Activated CD8-positive, alpha-beta T cell treated with anti-CD3 and anti-CD28 coated beads for 36 hours (primary cell): ENCODE data around the gene CACNA1C. TPM values are rescaled to one million over a fixed set of nuclear protein-coding genes. Genes with fewer than 3 reads are reported as not detected.

Experiments used
- ATAC-seq: fragments of 200-7000 bp; cut with Tn5 transposase; one replicate; pipeline ENCODE4 v1.10.0; 2021; ENCODE audit warnings: mild to moderate bottlenecking, moderate library complexity
- CTCF ChIA-PET: fragments of 350-600 bp; sonication (Branson Sonifier 250); formaldehyde crosslinking; loops from one replicate; lab custom pipeline; 2021; ENCODE audit warnings: antibody characterized with exemption; lab: Charles Lee
- POLR2A ChIA-PET: fragments of 350-600 bp; sonication (Branson Sonifier 250); formaldehyde crosslinking; loops from one replicate; lab custom pipeline; 2021; ENCODE audit warnings: antibody characterized with exemption; lab: Charles Lee
- DNase-seq: peaks from one replicate; pipeline ENCODE4 v3.0.0-alpha.2; 2020
- H3K27ac Mint-ChIP-seq: one replicate; pipeline ENCODE4 v1.8.0; 2021; ENCODE audit warnings: mild to moderate bottlenecking, mixed read lengths
- H3K27me3 Mint-ChIP-seq: one replicate; pipeline ENCODE4 v1.8.0; 2021; ENCODE audit warnings: mixed read lengths
- H3K36me3 Mint-ChIP-seq: one replicate; pipeline ENCODE4 v1.8.0; 2021; ENCODE audit warnings: low read depth, mixed read lengths
- H3K4me1 Mint-ChIP-seq: one replicate; pipeline ENCODE4 v1.8.0; 2021; ENCODE audit warnings: low read depth, mixed read lengths
- H3K4me3 Mint-ChIP-seq: one replicate; pipeline ENCODE4 v1.8.0; 2021; ENCODE audit warnings: mild to moderate bottlenecking, moderate library complexity, mixed read lengths
- H3K9me3 Mint-ChIP-seq: one replicate; pipeline ENCODE4 v1.8.0; 2021; ENCODE audit warnings: mixed read lengths
- CTCF ChIP-seq: fragments of 200-600 bp; IDR thresholded peaks from one replicate; pipeline ENCODE4 v1.8.0; 2022; ENCODE audit warnings: antibody characterized with exemption, mild to moderate bottlenecking
- intact Hi-C: fragments of 100-400 bp; cut with micrococcal nuclease; formaldehyde crosslinking; loops from one replicate; pipeline ENCODE4 v1.10.0; 2022
- total RNA-seq, 2 experiments: library from RNA; stranded (reverse); gene quantifications; one replicate each; pipeline ENCODE4 v1.2.3, GENCODE V29; 2021

CACNA1C gene
- total RNA-seq, 2 experiments from 2014 or later: 0.02 to 0.05 TPM

- Mint-ChIP-seq H3K27me3 (peaks cover 14% of the 10 kb centered on the region), H3K4me3 (no peak overlapping the region), H3K27ac (no peak overlapping the region), H3K36me3 (no peaks in the 10 kb centered on the region), H3K4me1 (no peaks in the 10 kb centered on the region), H3K9me3 (no peaks in the 10 kb centered on the region)
- POLR2A ChIA-PET: no interaction called here
- no peak for ATAC-seq
- no peak for DNase-seq
- intact Hi-C loops: no loop called here
- CTCF ChIA-PET: interaction anchor here (0.6 kb wide), 1 partner anchor 12 kb away, joined by 3 read pairs; no protein-coding TSS in a partner anchor
- no peak for TF ChIP-seq CTCF
Observed at GRCh38 chr12:2629051-2629450, 576.3 kb downstream of the CACNA1C start.

DNA sequence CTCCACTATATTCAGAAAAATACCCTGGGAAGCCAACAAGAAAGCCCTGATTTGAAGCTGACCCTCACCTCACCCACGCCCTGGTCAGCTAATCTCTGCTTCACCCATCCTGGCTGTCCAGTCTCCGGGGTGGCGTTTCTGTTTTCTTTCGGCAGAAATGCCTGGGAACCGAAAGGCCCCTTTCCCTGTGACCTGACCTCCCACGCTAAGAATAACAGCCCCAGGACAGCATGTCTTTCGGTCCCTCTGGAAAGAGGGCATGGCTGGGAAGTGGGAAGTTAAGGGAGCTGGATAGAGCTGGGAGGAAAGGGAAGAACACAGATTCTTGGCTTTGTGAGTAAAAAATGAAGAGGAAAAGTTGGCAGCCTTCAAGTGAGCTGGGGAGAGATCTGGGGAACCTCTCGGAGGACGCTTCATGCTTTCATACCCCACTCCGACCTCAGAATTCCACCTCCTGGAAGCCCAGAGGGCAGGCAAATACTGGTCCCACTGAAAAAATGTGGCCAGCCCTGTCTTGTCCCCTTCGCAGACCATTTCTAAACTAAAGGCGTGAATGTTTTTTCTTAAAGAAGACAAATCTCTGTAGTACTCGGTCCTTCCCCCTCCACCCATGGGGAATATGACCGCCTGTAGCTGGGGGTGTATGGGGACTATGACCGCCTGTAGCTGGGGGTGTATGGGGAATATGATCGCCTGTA, 579.0 kb downstream of the CACNA1C start:
- H3K9me3 Mint-ChIP-seq: no peaks in the 10 kb centered on the region
- ChIA-PET POLR2A (no interaction called here), CTCF (interaction anchor here (1.0 kb wide), 1 partner anchor 13 kb away, joined by 3 read pairs; no protein-coding TSS in a partner anchor)
- no peaks in the 10 kb centered on the region for H3K36me3 Mint-ChIP-seq
- H3K4me1 Mint-ChIP-seq: no peaks in the 10 kb centered on the region
- ATAC-seq (no peak), DNase-seq (no peak)
- TF ChIP-seq CTCF: no peak
- no peak overlapping the region for H3K4me3 Mint-ChIP-seq
- H3K27ac Mint-ChIP-seq: no peak overlapping the region
- peaks cover 13% of the 10 kb centered on the region for H3K27me3 Mint-ChIP-seq
- intact Hi-C loops: no loop called here

- no peak overlapping the region for H3K27ac Mint-ChIP-seq
- ChIA-PET CTCF (no interaction called here), POLR2A (interaction anchor here (0.9 kb wide), 1 partner anchor 64 kb away, joined by 3 read pairs; no protein-coding TSS in a partner anchor)
- TF ChIP-seq CTCF: no peak
- H3K27me3 Mint-ChIP-seq: peaks cover 8% of the 10 kb centered on the region
- H3K36me3 Mint-ChIP-seq: no peaks in the 10 kb centered on the region
- no peak for ATAC-seq
- no peaks in the 10 kb centered on the region for H3K9me3 Mint-ChIP-seq
- no peak for DNase-seq
- H3K4me1 Mint-ChIP-seq: no peaks in the 10 kb centered on the region
- intact Hi-C loops: no loop called here
- no peak overlapping the region for H3K4me3 Mint-ChIP-seq
Observed at GRCh38 chr12:2633176-2633824, 580.5 kb downstream of the CACNA1C start.

DNA sequence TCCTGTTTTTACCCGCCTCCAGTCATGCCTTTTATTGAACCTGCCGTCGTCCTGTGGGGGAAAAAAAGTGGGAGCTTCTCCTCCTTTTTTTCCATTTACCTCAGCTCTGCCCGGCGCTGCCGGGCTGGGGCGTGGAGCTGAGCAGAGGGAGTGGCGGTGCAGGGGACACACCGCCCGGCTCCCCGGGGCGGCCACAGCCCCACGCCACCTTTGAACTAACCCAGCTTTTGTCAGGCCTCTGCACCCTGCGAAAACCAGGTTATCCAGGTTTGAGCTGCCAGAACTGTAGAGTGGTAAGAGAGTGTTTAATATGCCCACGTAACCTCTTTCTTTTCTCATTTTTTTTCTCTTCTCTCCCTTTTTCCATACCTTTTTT, 581.0 kb downstream of the CACNA1C start:
- TF ChIP-seq CTCF: no peak
- peaks cover 3% of the 10 kb centered on the region for H3K27me3 Mint-ChIP-seq
- DNase-seq (no peak), ATAC-seq (no peak)
- no peaks in the 10 kb centered on the region for H3K9me3 Mint-ChIP-seq
- CTCF ChIA-PET: no interaction called here
- H3K4me1 Mint-ChIP-seq: no peaks in the 10 kb centered on the region
- POLR2A ChIA-PET: no interaction called here
- intact Hi-C loops: no loop called here
- H3K27ac Mint-ChIP-seq: no peak overlapping the region
- H3K4me3 Mint-ChIP-seq: no peak overlapping the region
- H3K36me3 Mint-ChIP-seq: no peaks in the 10 kb centered on the region

DNA sequence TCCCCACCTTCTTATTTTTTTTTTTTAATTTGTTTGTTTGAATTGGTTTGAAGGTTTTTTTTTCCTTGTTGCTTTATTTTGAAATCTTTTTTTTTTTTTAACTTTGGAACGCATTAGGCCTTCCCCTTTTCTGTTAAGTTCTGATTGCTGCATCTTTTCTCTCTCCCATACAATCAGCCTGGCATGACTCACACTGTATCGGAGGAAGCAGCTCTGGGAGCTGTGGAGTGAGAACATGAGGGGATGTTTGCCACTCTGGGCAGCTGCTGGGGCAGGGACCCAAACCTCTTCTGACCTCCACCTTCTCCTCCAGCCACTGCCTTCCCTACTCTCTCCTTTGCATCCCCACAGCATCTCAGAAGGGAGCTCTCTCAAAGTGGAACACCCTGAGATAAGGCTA, 581.7 kb downstream of the CACNA1C start:
- DNase-seq: no peak
- ChIA-PET CTCF (no interaction called here), POLR2A (no interaction called here)
- H3K36me3 Mint-ChIP-seq: no peaks in the 10 kb centered on the region
- H3K9me3 Mint-ChIP-seq: no peaks in the 10 kb centered on the region
- no peak for TF ChIP-seq CTCF
- H3K4me3 Mint-ChIP-seq: no peak overlapping the region
- H3K27ac Mint-ChIP-seq: no peak overlapping the region
- no peaks in the 10 kb centered on the region for H3K4me1 Mint-ChIP-seq
- ATAC-seq: no peak
- peaks cover 3% of the 10 kb centered on the region for H3K27me3 Mint-ChIP-seq
- intact Hi-C loops: no loop called here
